Neural progenitor cell (in vitro differentiated cells): ENCODE data around the gene AQP7. TPM values are rescaled to one million over a fixed set of nuclear protein-coding genes. Genes with fewer than 3 reads are reported as not detected.
A peak's percentile ranks its signal among the peaks of the same experiment; 100 is the strongest.
"Not testable (repeated sequence)": the region's sequence is repeated elsewhere in the genome, so short reads cannot be mapped to it uniquely, and the experiment has no call there.

Experiments
- DNase-seq: peaks from one replicate; pipeline ENCODE4 v3.0.0-alpha.2; 2016; ENCODE audit warnings: low spot score
- H2AFZ ChIP-seq: fragments of 200-600 bp; sonication (generic); replicated peaks from 2 replicates; pipeline ENCODE4 v1.6.1; 2016; ENCODE audit warnings: antibody characterized with exemption
- H3F3A ChIP-seq: fragments of 200-600 bp; sonication (generic); 2 replicates; pipeline ENCODE4 v1.6.1; 2016; ENCODE audit warnings: antibody characterized with exemption, low read depth
- H3K27ac ChIP-seq: fragments of 200-600 bp; sonication (generic); 2 replicates; pipeline ENCODE4 v1.5.1; 2016; ENCODE audit warnings: mild to moderate bottlenecking
- H3K27me3 ChIP-seq: fragments of 200-600 bp; sonication (generic); 2 replicates; pipeline ENCODE4 v1.6.1; 2016; ENCODE audit warnings: mild to moderate bottlenecking, moderate library complexity
- H3K36me3 ChIP-seq: fragments of 200-600 bp; sonication (generic); 2 replicates; pipeline ENCODE4 v1.5.1; 2016
- H3K4me1 ChIP-seq: fragments of 200-600 bp; sonication (generic); 2 replicates; pipeline ENCODE4 v1.6.1; 2016; ENCODE audit warnings: mixed run types
- H3K4me2 ChIP-seq: fragments of 200-600 bp; sonication (generic); 2 replicates; pipeline ENCODE4 v1.6.1; 2016
- H3K4me3 ChIP-seq: fragments of 200-600 bp; sonication (generic); 2 replicates; pipeline ENCODE4 v1.5.1; 2016
- H3K79me2 ChIP-seq: fragments of 200-600 bp; sonication (generic); 2 replicates; pipeline ENCODE4 v1.6.1; 2016; ENCODE audit warnings: low read depth
- H3K9ac ChIP-seq: fragments of 200-600 bp; sonication (generic); 2 replicates; pipeline ENCODE4 v1.6.1; 2016
- H3K9me3 ChIP-seq: fragments of 200-600 bp; sonication (generic); 2 replicates; pipeline ENCODE4 v1.5.1; 2016; ENCODE audit warnings: low read depth
- H4K20me1 ChIP-seq: fragments of 200-600 bp; sonication (generic); 2 replicates; pipeline ENCODE4 v1.6.1; 2016; ENCODE audit warnings: low read depth
- H3K27ac Mint-ChIP-seq: 3 replicates; pipeline ENCODE4 v1.8.0; 2021; ENCODE audit warnings: mixed read lengths
- H3K27me3 Mint-ChIP-seq: 2 replicates; pipeline ENCODE4 v1.8.0; 2022; ENCODE audit warnings: low read depth, mild to moderate bottlenecking, inconsistent platforms, moderate library complexity, mixed read lengths; ENCODE audit not compliant: insufficient read depth
- H3K36me3 Mint-ChIP-seq: 3 replicates; pipeline ENCODE4 v1.8.0; 2021; ENCODE audit warnings: mixed read lengths
- H3K4me1 Mint-ChIP-seq: 3 replicates; pipeline ENCODE4 v1.8.0; 2021; ENCODE audit warnings: mixed read lengths
- H3K4me3 Mint-ChIP-seq: 3 replicates; pipeline ENCODE4 v1.8.0; 2021; ENCODE audit warnings: mild to moderate bottlenecking, moderate library complexity, mixed read lengths
- H3K9me3 Mint-ChIP-seq: 3 replicates; pipeline ENCODE4 v1.8.0; 2020; ENCODE audit warnings: mixed read lengths
- CTCF ChIP-seq: fragments of 200-600 bp; sonication (generic); IDR thresholded peaks from 2 replicates; pipeline ENCODE4 v1.5.1; 2017; ENCODE audit warnings: antibody characterized with exemption, mild to moderate bottlenecking
- EZH2 ChIP-seq: fragments of 200-600 bp; sonication (generic); IDR thresholded peaks from 2 replicates; pipeline ENCODE4 v1.6.1; 2017; ENCODE audit warnings: antibody characterized with exemption, mild to moderate bottlenecking, moderate library complexity
- EZH2phosphoT487 ChIP-seq: fragments of 200-600 bp; sonication (generic); IDR thresholded peaks from 2 replicates; pipeline ENCODE4 v1.6.1; 2017; ENCODE audit warnings: antibody characterized with exemption
- total RNA-seq: library from RNA; depleted of rRNA; stranded (reverse); fragments of >200 nt; gene quantifications from 2 replicates; pipeline ENCODE4 v1.2.3, GENCODE V29; 2015; ENCODE audit warnings: low replicate concordance

Gene AQP7
- total RNA-seq, 1 donor from 2014 or later = not detected

GRCh38 chr9:33403941-33404787 is 1.8 kb upstream of the AQP7 start:
- H3K9me3 ChIP-seq = no peaks in the 10 kb centered on the region
- no peaks in the 10 kb centered on the region for H3K36me3 ChIP-seq
- no peak overlapping the region for H3K4me2 ChIP-seq
- H3K36me3 Mint-ChIP-seq = no peaks in the 10 kb centered on the region
- H3K27me3 ChIP-seq = no peaks in the 10 kb centered on the region
- DNase-seq = no peak
- no peaks in the 10 kb centered on the region for H3K79me2 ChIP-seq
- H3K27ac ChIP-seq = no peak overlapping the region
- peak overlapping the region; percentile 17 for H2AFZ ChIP-seq
- H3K9me3 Mint-ChIP-seq = no peaks in the 10 kb centered on the region
- no peaks in the 10 kb centered on the region for H3F3A ChIP-seq
- H3K27me3 Mint-ChIP-seq = peaks cover 7% of the 10 kb centered on the region
- no peaks in the 10 kb centered on the region for H4K20me1 ChIP-seq
- peak overlapping the region; percentile 30 for H3K4me3 Mint-ChIP-seq
- H3K4me1 ChIP-seq = no peaks in the 10 kb centered on the region
- peak overlapping the region; percentile 29 for H3K27ac Mint-ChIP-seq
- no peak overlapping the region for H3K4me3 ChIP-seq
- no peak overlapping the region for H3K9ac ChIP-seq
- H3K4me1 Mint-ChIP-seq = peaks cover 29% of the 10 kb centered on the region
- no peak for TF ChIP-seq EZH2phosphoT487
- no peak for TF ChIP-seq EZH2
- TF ChIP-seq CTCF = no peak

- not testable (repeated sequence) for H3K36me3 ChIP-seq, DNase-seq, H3K27me3 Mint-ChIP-seq, H3K9me3 ChIP-seq, H3K4me3 ChIP-seq, H3K9me3 Mint-ChIP-seq, H3K9ac ChIP-seq, H3K4me1 ChIP-seq, H3K36me3 Mint-ChIP-seq, H3K79me2 ChIP-seq, H2AFZ ChIP-seq, H3F3A ChIP-seq, H3K4me3 Mint-ChIP-seq, H3K27me3 ChIP-seq, H3K4me2 ChIP-seq, H3K27ac ChIP-seq, H4K20me1 ChIP-seq
- Mint-ChIP-seq H3K27ac (peak overlapping the region; percentile 89), H3K4me1 (peaks cover 29% of the 10 kb centered on the region)
Observed at GRCh38 chr9:33401809-33402208, 559 bp downstream of the AQP7 start.

GRCh38 chr9:33399047-33399446 is 3.3 kb downstream of the AQP7 start:
- not testable (repeated sequence) for H2AFZ ChIP-seq, H3K4me2 ChIP-seq, H3K9ac ChIP-seq, H3F3A ChIP-seq, H3K4me1 ChIP-seq, H3K36me3 ChIP-seq, H3K27me3 ChIP-seq, H4K20me1 ChIP-seq, H3K27ac Mint-ChIP-seq, H3K9me3 ChIP-seq, H3K27ac ChIP-seq, H3K4me3 Mint-ChIP-seq, DNase-seq, H3K9me3 Mint-ChIP-seq, H3K4me3 ChIP-seq, H3K36me3 Mint-ChIP-seq, H3K27me3 Mint-ChIP-seq, H3K79me2 ChIP-seq
- H3K4me1 Mint-ChIP-seq = peaks cover 26% of the 10 kb centered on the region

GRCh38 chr9:33397801-33398200 is 4.6 kb downstream of the AQP7 start:
- H3F3A ChIP-seq, H3K27ac Mint-ChIP-seq, H2AFZ ChIP-seq, H3K9me3 Mint-ChIP-seq, H3K36me3 Mint-ChIP-seq, H3K4me3 ChIP-seq, H3K4me3 Mint-ChIP-seq, DNase-seq, H3K9ac ChIP-seq, H4K20me1 ChIP-seq, H3K4me1 ChIP-seq, H3K9me3 ChIP-seq, H3K79me2 ChIP-seq, H3K27me3 ChIP-seq, H3K27me3 Mint-ChIP-seq, H3K27ac ChIP-seq, H3K4me2 ChIP-seq, H3K36me3 ChIP-seq: not testable (repeated sequence)
- peaks cover 27% of the 10 kb centered on the region for H3K4me1 Mint-ChIP-seq

- not testable (repeated sequence) for H3K36me3 ChIP-seq, H3K36me3 Mint-ChIP-seq, H3K27ac ChIP-seq, H3K4me3 Mint-ChIP-seq, H3K9me3 Mint-ChIP-seq, H3K79me2 ChIP-seq, H3K27me3 ChIP-seq, H4K20me1 ChIP-seq, H3K4me3 ChIP-seq, H3F3A ChIP-seq, H3K4me1 ChIP-seq, H3K27me3 Mint-ChIP-seq, DNase-seq, H3K9me3 ChIP-seq, H2AFZ ChIP-seq, H3K4me2 ChIP-seq, H3K9ac ChIP-seq
- peak overlapping the region; percentile 36 for H3K27ac Mint-ChIP-seq
- peaks cover 34% of the 10 kb centered on the region for H3K4me1 Mint-ChIP-seq
Observed at GRCh38 chr9:33395159-33395879, 7.0 kb downstream of the AQP7 start.

- H3K36me3 Mint-ChIP-seq, H3K36me3 ChIP-seq, H3K4me1 ChIP-seq, H2AFZ ChIP-seq, H3K79me2 ChIP-seq, H3K27me3 Mint-ChIP-seq, H3K27ac ChIP-seq, H3K4me3 Mint-ChIP-seq, H3F3A ChIP-seq, H3K9ac ChIP-seq, H3K27me3 ChIP-seq, H3K9me3 ChIP-seq, H4K20me1 ChIP-seq, H3K4me3 ChIP-seq, H3K9me3 Mint-ChIP-seq, H3K4me2 ChIP-seq, DNase-seq: not testable (repeated sequence)
- Mint-ChIP-seq H3K4me1 (peaks cover 34% of the 10 kb centered on the region), H3K27ac (peak overlapping the region; percentile 48)
Observed at GRCh38 chr9:33393986-33394385, 8.4 kb downstream of the AQP7 start.
